Measurements from ENCODE around the gene MTRR.

DNA sequence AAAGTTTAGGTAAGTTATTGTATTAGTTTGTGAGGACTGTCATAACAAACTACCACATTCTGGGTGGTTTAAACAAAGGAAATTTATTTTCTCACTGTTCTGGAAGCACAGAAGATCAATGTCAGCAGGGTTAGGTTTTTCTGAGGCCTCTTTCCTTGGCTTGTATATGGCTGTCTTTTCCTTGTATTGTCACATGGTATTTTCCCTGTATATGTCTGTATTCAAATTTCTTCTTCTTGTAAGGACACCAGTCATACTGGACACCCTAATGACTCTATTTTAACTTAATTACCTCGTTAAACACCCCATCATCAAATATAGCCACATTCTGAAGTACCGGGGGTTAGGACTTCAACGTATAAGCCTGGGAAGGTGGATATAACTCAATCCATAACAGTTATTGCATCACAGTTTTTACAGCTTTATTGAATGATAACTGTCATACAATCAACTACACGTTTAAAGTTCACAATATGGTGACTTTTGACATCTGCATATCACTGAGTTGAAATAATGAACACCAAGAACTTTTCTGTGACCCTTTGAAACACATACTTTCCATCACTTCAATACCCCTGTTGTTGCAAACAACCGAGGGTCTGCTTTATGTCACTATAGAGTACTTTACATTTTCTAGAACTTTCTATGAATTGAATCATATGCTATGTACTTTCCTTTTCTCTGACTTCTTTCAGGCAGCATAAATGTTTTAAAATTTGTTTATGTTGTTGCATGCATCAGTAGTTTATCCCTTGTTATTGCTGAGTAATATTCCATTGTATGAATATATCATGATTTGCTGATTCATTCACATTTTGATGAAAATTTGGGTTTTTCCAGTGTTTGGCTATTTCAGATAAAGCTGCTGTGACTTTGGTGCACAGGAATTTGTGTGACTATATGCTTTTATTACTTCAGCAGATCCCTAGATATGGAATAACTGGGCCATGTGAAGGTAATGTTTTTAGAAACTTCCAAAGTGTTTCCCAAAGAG lies 48.5 kb downstream of the MTRR start:
- TF ChIP-seq CTCF (IDR thresholded peaks at IDR 0.05) (no peak), POLR2A (IDR thresholded peaks at IDR 0.05) (no peak)
